Common myeloid progenitor, CD34-positive (primary cell): Measurements from ENCODE around the gene PPP3CB.

Source experiments
- CTCF ChIA-PET: fragments of 350-600 bp; sonication (Branson Sonifier 250); formaldehyde crosslinking; loops from one replicate; lab custom pipeline; 2021; ENCODE audit warnings: antibody characterized with exemption; lab: Charles Lee
- POLR2A ChIA-PET: fragments of 350-600 bp; sonication (Branson Sonifier 250); formaldehyde crosslinking; loops from one replicate; lab custom pipeline; 2021; ENCODE audit warnings: antibody characterized with exemption; lab: Charles Lee
- DNase-seq, 3 donors: peaks; one replicate each; pipeline versions ENCODE4 v3.0.0 to v3.0.0-alpha.2; 2013
- H3K27ac ChIP-seq, 2 experiments: 1 replicate in 1 of 2; 2 replicates in 1 of 2; pipeline ENCODE4 v1.7.0; 2013; ENCODE audit warnings: inconsistent platforms in 2 of 2, low read length in 2 of 2, mild to moderate bottlenecking in 2 of 2, low read depth in 1 of 2, moderate library complexity in 1 of 2; ENCODE audit not compliant: severe bottlenecking in 2 of 2, insufficient read depth in 1 of 2, poor library complexity in 1 of 2
- H3K27me3 ChIP-seq, 5 experiments: replicated peaks in 2 of 5; 1 replicate in 3 of 5; 2 replicates in 2 of 5; pipeline versions ENCODE4 v1.6.1 to v1.7.0; 2013; ENCODE audit warnings: low read length in 4 of 5, mild to moderate bottlenecking in 2 of 5, moderate library complexity in 2 of 5, inconsistent platforms in 1 of 5; ENCODE audit not compliant: insufficient read depth in 5 of 5, control insufficient read depth in 4 of 5
- H3K36me3 ChIP-seq, 4 experiments: 1 replicate in 2 of 4; 2 replicates in 2 of 4; pipeline versions ENCODE4 v1.6.1 to v1.7.0; 2013; ENCODE audit warnings: low read length in 3 of 4, control low read depth in 1 of 4, mild to moderate bottlenecking in 1 of 4; ENCODE audit not compliant: control insufficient read depth in 4 of 4, insufficient read depth in 4 of 4
- H3K4me1 ChIP-seq, 4 experiments: 1 replicate in 3 of 4; 2 replicates in 1 of 4; pipeline versions ENCODE4 v1.6.1 to v1.7.1; 2013; ENCODE audit warnings: low read length in 3 of 4, mild to moderate bottlenecking in 3 of 4, control low read depth in 1 of 4, inconsistent platforms in 1 of 4, moderate library complexity in 1 of 4; ENCODE audit not compliant: control insufficient read depth in 4 of 4, insufficient read depth in 4 of 4; ENCODE audit errors: control extremely low read depth in 1 of 4
- H3K4me3 ChIP-seq, 7 experiments: 1 replicate in 4 of 7; 2 replicates in 3 of 7; pipeline versions ENCODE4 v1.5.1 to v1.7.0; 2013; ENCODE audit warnings: mild to moderate bottlenecking in 7 of 7, low read length in 6 of 7, moderate library complexity in 6 of 7, inconsistent platforms in 2 of 7, low read depth in 2 of 7, control low read depth in 1 of 7; ENCODE audit not compliant: insufficient read depth in 4 of 7, control insufficient read depth in 1 of 7; ENCODE audit errors: extremely low read depth in 1 of 7
- H3K9me3 ChIP-seq, 5 experiments: 1 replicate in 4 of 5; 2 replicates in 1 of 5; pipeline versions ENCODE4 v1.6.1 to v1.7.1; 2013; ENCODE audit warnings: low read length in 4 of 5, mild to moderate bottlenecking in 2 of 5, inconsistent platforms in 1 of 5, low read depth in 1 of 5, moderate library complexity in 1 of 5; ENCODE audit not compliant: control insufficient read depth in 4 of 5, insufficient read depth in 2 of 5; ENCODE audit errors: control extremely low read depth in 1 of 5
- WGBS: methylation state at CpG from one replicate; pipeline ENCODE4 v1.1.5; 2013; ENCODE audit not compliant: insufficient coverage; 5-methylcytosine and 5-hydroxymethylcytosine counted together

Gene PPP3CB

GRCh38 chr10:73503037-73503436, 7.2 kb upstream of the PPP3CB start:
- H3K4me1 ChIP-seq, result peaks cover 9 to 19% (median 12%) of the 10 kb centered on the region in 4 experiments
- H3K27ac ChIP-seq, result no peak overlapping the region
- H3K4me3 ChIP-seq, result no peak overlapping the region
- H3K27me3 ChIP-seq, result no peaks in the 10 kb centered on the region
- ChIA-PET CTCF (no interaction called here), POLR2A (no interaction called here)
- H3K9me3 ChIP-seq, result no peaks in the 10 kb centered on the region
- H3K36me3 ChIP-seq, result peaks cover 2 to 23% (median 13%) of the 10 kb centered on the region in 4 experiments
- WGBS, result 86% methylated on average over 1 of the region's 1 CpG
- no peak for DNase-seq

DNA sequence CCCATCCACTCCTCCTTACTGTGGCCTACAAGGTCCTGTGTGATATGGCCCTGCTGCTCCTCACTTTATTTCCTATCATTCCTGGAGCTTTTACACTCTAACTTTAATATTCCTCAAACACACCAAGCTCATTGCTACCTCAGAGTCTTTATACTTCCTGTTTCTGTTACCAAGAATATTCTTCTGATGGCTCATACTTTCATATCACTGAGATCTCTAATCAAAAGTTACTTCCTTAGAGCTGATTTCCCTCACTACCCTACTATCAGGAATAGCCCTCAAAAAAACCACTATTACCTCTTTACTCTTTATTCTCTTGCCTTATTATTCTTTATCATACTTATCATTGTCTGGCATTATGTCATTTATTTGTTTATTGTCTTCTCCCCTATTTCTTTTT, 5.8 kb upstream of the PPP3CB start:
- no peaks in the 10 kb centered on the region for H3K9me3 ChIP-seq
- CTCF ChIA-PET, result interaction anchor here (0.9 kb wide), 1 partner anchor 142 kb away, joined by 3 read pairs; no protein-coding TSS in a partner anchor
- POLR2A ChIA-PET, result no interaction called here
- no peak overlapping the region for H3K27ac ChIP-seq
- H3K27me3 ChIP-seq, result no peaks in the 10 kb centered on the region
- peaks cover 2 to 23% (median 16%) of the 10 kb centered on the region in 4 experiments for H3K36me3 ChIP-seq
- H3K4me3 ChIP-seq, result peak overlapping the region in 1 of 7 experiments; percentile 39
- peak; percentile 22 to 56 (median 49) for DNase-seq
- peaks cover 12 to 23% (median 13%) of the 10 kb centered on the region in 4 experiments for H3K4me1 ChIP-seq

GRCh38 chr10:73497623-73498022, 1.8 kb upstream of the PPP3CB start:
- H3K4me1 ChIP-seq, result peaks cover 26 to 47% (median 34%) of the 10 kb centered on the region in 4 experiments

DNA sequence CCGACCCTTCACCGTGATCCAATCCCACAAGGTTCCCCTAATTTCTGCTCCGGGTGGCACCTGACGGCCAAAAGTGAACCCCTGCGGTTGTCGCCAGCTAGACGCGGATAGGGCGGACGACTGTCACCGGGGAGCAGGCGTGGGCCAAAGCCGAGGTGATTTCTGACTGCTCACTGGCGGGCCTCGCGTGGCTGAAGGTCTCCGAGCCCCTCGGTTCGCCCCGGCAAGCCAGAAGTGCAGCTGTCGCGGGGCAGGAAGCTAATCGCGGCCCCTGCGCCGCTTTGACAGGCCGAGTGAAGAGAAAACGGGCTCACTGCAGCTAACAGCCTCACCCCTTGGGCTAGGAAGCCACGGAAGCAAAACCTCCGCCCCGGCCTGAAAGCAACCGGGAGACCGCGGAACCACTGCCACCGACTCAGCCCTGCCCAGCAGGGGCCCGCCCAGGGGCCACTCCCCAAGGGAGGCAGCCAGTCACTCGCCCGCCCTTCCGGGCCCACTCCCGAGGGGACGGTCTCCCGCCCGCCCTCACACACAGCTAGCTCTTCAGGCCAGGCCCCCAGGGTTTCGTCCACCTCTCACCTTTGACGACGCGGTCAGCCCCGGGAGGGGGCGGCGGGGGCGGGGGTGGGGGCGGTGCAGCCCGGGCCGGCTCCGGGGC, 469 bp downstream of the PPP3CB start:
- peak; percentile 88 to 94 (median 91) for DNase-seq
- no peaks in the 10 kb centered on the region for H3K9me3 ChIP-seq
- H3K4me1 ChIP-seq, result peaks cover 17 to 31% (median 23%) of the 10 kb centered on the region in 4 experiments
- no peaks in the 10 kb centered on the region for H3K27me3 ChIP-seq
- ChIA-PET POLR2A (interaction anchor here (0.5 to 0.9 kb wide), 4 partner anchors 17 to 1716 kb away, joined by 3 to 5 read pairs (median 3); partner anchors contain the start of gene VDAC2), CTCF (interaction anchor here (0.6 to 2.1 kb wide), 4 partner anchors 9 to 293 kb away, joined by 3 to 7 read pairs (median 4); no protein-coding TSS in a partner anchor)
- H3K4me3 ChIP-seq, result peak overlapping the region; percentile 84 to 97 (median 95)
- peak overlapping the region; percentile 86 to 95 for H3K27ac ChIP-seq
- H3K36me3 ChIP-seq, result peaks cover 2 to 13% (median 9%) of the 10 kb centered on the region in 4 experiments
- 0% methylated on average over 32 of the region's 55 CpGs for WGBS

More at GRCh38 chr10:73497623-73498022, 1.8 kb upstream of the PPP3CB start:
- H3K27ac ChIP-seq, result no peak overlapping the region
- H3K27me3 ChIP-seq, result no peaks in the 10 kb centered on the region
- H3K9me3 ChIP-seq, result no peaks in the 10 kb centered on the region
- WGBS, result 100% methylated on average over 2 of the region's 2 CpGs
- H3K36me3 ChIP-seq, result peaks cover 2 to 13% (median 9%) of the 10 kb centered on the region in 4 experiments
- POLR2A ChIA-PET, result no interaction called here
- DNase-seq, result no peak
- CTCF ChIA-PET, result interaction anchor here (1.2 kb wide), 1 partner anchor 32 kb away, joined by 3 read pairs; no protein-coding TSS in a partner anchor
- no peak overlapping the region for H3K4me3 ChIP-seq

- peak overlapping the region; percentile 84 to 97 (median 95) for H3K4me3 ChIP-seq
- peaks cover 2 to 9% (median 4%) of the 10 kb centered on the region in 4 experiments for H3K36me3 ChIP-seq
- H3K27me3 ChIP-seq, result no peaks in the 10 kb centered on the region
- no peaks in the 10 kb centered on the region for H3K9me3 ChIP-seq
- WGBS, result 0% methylated on average over 1 of the region's 2 CpGs
- ChIA-PET POLR2A (interaction anchor here (0.7 kb wide), 1 partner anchor 17 kb away, joined by 3 read pairs; no protein-coding TSS in a partner anchor), CTCF (interaction anchor here (0.6 to 2.1 kb wide), 3 partner anchors 9 to 293 kb away, joined by 3 to 7 read pairs (median 3); no protein-coding TSS in a partner anchor)
- DNase-seq, result no peak
- H3K4me1 ChIP-seq, result peaks cover 17 to 30% (median 23%) of the 10 kb centered on the region in 4 experiments
- H3K27ac ChIP-seq, result peak overlapping the region; percentile 86 to 95
Measured at GRCh38 chr10:73494877-73495225, 973 bp downstream of the PPP3CB start.

GRCh38 chr10:73494213-73494612, 1.6 kb downstream of the PPP3CB start:
- 100% methylated on average over 9 of the region's 15 CpGs for WGBS
- no peaks in the 10 kb centered on the region for H3K27me3 ChIP-seq
- ChIA-PET CTCF (interaction anchor here (1.0 to 2.1 kb wide), 2 partner anchors 35 to 103 kb away, joined by 5 to 7 read pairs; no protein-coding TSS in a partner anchor), POLR2A (no interaction called here)
- peaks cover 2 to 8% (median 4%) of the 10 kb centered on the region in 4 experiments for H3K36me3 ChIP-seq
- H3K27ac ChIP-seq, result peak overlapping the region in 1 of 2 experiments; percentile 95
- peak overlapping the region in 4 of 7 experiments; percentile 88 to 97 (median 94) for H3K4me3 ChIP-seq
- no peaks in the 10 kb centered on the region for H3K9me3 ChIP-seq
- DNase-seq, result no peak
- peaks cover 17 to 30% (median 23%) of the 10 kb centered on the region in 4 experiments for H3K4me1 ChIP-seq
